Daoy (cell line): ENCODE data around the gene SAG. TPM values are rescaled to one million over a fixed set of nuclear protein-coding genes. Genes with fewer than 3 reads are reported as not detected.

Experiments
- DNase-seq: peaks from one replicate; pipeline ENCODE4 v3.0.0-alpha.2; 2015; ENCODE audit warnings: low read depth
- total RNA-seq: library from RNA; depleted of rRNA; stranded (reverse); fragments of >200 nt; shearing (Covaris generic); gene quantifications from 2 replicates; pipeline ENCODE4 v1.2.3, GENCODE V29; 2014; rRNA removed

Gene SAG
- total RNA-seq, result not detected in 2 replicates

GRCh38 chr2:233307565-233307964 lies at the start of gene SAG:
TSS of gene SAG (plus strand) at chr2:233307816. CDS start at chr2:233309190, 1,374 bp downstream.
- DNase-seq, result no peak

DNA sequence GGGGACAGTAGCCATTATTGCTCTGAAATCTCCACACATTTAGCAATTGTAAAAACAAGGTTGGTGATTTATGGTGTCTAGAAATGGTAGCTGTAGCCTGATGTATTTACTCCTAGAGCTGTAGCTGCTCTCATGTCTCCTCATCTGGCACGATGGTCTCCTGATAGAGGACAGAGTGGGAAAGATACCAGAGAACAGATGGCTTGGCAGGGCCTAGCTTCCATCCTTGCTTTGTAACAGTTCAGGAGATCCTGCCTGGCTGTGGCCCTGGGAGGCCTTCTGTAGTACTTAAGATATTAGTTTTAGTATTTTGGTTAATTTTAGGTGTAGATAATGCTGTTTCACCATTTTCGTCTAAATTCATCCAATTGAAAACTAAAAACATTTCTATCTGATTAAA lies 49.4 kb upstream of the SAG start:
- DNase-seq, result no peak

DNA sequence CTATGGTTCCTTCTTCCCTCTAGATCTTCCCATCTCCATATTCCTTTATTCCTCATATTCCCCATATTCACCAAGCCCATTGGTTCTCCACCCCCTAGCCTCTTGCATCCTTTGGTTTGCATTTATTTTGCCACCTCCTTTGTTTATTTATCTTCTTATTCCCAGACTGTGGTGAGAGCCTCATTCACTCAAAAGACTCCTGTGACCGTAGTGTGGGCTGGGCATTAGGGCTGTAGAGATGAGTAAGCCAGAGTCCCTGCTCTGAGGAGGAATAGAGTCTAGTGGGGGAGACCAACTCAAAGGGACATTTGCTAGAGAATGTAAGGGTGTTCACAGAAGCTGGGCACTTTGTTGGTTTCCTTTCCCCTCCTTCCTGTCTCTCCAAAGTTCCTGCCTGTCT lies 47.9 kb upstream of the SAG start:
- DNase-seq, result no peak

DNA sequence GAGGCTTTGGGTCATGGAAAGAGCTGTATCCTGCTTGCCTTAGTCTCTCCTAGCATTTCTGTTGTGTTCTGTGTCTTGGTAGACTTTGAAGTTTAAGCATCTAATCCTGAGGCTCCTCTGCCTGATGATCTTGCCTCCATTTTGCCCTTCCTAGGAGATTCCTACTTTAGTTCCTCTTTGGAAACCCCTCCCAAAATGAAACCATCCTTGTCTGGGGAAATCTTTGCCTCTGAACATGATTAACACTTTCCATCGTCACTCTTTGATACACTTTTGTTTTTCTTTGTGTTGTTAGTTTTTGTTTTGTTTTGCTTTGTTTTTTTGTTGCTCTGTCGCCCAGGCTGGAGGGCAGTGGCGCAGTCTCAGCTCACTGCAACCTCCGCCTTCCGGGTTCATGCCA lies 47.0 kb upstream of the SAG start:
- DNase-seq, result no peak

DNA sequence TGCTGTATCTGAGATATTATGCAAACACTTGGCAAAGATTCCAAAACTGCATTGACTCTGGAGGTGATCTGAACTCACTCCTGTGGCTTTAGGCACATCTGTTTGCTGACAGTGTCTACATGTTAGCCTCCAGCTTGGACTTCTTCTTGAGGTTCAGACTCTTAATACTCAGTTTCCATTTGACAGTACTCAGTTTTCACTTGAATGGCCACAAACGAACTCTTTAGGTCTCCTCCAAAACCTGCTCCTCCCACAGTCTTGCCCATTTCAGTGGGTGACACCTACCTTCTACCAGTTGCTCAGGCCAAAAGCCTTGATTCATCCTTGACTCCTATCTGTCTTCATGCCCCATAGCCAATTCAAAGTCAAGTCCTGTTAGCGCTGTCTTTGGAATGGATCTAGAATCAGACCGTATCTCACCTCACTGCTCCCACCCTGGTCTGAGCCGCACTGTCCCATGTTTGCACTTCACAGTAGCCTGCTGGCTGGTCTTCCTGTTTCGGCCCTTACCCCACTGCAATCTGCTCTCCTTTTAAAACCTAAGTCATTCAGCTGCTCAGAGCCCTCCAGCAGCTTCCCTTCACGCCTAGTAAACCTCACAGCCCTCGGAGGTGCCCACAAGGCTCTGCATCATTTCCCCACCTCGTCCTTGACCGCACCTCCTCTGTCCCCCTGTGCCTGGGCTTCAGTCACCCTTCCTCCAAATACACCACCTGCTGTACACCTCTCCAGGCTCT lies 45.6 kb upstream of the SAG start:
- no peak for DNase-seq

DNA sequence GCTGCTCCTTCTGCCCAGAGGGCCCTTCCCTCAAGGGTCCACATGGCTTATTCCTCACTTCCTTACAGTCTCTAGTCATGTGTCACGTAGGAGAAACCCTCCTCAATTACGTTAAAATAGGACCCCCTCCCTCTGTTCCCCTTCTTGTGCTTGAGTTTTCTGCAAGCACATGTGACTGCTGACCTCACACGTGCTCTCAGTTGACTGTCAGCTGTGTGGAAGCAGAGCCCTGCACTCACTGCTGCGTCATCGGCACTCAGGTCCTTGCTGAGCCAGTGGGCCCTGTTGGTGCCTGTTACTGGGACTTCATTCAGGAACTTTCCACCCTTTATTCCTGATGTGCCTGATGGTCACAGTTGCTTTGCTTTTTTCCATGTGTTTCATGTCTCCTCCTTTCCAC lies 45.1 kb upstream of the SAG start:
- DNase-seq, result no peak

DNA sequence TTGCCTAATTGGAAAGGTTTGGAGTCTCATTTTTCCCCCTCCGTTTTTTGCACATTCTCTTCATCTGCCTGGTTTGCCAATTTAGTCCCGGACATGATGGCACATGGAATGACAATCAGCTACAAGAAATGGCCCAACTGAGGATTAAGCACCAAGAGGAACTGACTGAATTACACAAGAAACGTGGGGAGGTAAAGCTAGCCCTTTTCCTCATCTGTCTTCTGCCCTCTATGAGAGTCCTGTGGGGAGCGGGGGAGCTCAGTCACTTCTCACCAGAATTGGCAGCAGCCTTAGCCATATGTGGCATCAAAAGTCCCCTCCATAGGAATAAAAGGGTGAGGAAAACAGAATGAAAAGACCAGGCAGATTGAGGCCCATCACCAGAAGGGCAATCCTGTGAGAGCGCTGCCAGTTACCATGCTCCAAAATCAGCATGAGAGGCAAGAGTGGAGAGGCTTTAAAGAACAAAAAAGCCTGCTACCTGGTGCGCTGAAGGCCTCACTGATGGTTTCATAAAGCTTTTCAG lies 44.5 kb upstream of the SAG start:
- DNase-seq, result no peak

GRCh38 chr2:233264667-233265066 lies 42.9 kb upstream of the SAG start:
- DNase-seq, result no peak

DNA sequence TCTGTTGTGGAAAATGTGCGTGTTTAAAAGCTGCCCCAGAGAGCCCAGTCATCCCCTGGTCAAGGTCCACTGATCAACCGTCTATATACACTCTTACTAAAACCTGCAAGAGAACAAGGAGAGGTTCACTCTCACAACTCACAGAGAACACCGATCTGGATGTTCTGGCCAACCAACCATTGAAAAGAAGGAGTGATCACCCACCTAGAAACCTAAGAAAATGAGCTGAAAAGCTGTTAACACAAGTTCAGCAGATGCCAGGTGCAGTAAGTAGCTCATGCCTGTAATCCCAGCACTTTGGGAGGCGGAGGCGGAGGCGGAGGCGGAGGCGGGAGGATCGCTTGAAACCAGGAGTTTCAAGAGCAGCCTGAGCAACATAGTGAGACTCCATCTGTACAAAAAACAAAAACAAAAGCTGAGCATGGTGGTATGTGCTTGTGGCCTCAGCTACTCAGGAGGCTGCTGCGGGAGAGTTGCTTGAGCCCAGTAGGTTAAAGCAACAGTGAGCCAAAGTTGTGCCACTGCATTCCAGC lies 41.7 kb upstream of the SAG start:
- no peak for DNase-seq

DNA sequence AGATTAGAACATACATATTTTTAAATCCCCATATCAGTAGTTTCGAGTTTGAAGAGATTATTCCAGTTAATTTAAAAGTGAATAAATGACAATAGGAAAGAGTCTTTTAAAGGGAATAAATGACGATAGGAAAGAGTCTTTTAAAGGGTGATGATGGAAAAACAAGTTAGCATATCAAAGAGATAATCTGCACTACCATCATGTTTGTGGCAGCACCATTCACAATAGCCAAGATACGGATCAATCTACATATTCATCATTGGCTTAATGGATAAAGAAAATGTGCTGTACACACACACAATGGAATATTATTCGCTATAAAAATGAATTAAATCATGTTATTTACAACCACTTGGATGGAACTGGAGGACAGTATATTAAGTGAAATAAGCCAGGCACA lies 41.1 kb upstream of the SAG start:
- DNase-seq, result no peak

- DNase-seq, result no peak
Measured at GRCh38 chr2:233267516-233268245, 39.9 kb upstream of the SAG start.

GRCh38 chr2:233270366-233270765 lies 37.2 kb upstream of the SAG start:
- no peak for DNase-seq

- no peak for DNase-seq
Measured at GRCh38 chr2:233270951-233271350, 36.7 kb upstream of the SAG start.

DNA sequence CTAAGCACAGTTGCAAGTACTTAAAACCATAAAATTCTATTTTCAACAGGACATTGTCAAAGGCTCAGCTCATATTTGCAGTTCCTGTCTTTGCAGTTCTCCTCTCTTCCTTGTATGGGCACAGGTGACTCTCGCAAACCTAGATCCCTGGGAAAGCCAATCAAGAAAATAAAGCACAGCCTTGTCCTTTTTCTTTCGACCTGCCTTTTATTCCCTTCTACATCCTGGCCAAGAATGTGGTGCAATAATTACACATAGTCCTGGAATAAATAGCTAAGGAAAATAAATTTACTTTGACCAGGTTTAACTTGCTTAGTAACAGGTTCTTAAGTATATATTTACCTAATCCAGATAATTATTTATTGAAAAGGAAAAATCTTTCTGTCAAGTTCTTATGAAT lies 35.9 kb upstream of the SAG start:
- no peak for DNase-seq

GRCh38 chr2:233273120-233273519 lies 34.5 kb upstream of the SAG start:
- DNase-seq, result no peak

DNA sequence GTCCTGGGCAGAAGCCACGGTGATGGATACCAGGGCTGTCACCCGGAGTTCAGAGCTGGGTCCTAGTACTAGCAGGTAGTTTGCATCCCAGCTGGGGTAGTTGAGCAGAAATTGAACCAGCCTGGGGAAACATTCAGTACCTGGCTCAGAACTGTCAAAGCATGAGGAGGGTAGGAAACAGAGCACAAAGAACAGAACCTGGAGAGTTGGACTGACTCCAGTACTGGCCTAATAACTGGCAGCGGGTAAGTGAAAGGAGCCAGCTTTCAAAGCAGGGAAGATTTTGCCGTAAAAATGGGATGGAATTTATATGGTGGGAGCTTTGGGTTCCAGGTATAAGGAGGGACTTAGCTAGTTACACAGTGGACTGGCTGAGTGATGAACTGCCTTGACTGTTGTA lies 32.4 kb upstream of the SAG start:
- DNase-seq, result no peak

DNA sequence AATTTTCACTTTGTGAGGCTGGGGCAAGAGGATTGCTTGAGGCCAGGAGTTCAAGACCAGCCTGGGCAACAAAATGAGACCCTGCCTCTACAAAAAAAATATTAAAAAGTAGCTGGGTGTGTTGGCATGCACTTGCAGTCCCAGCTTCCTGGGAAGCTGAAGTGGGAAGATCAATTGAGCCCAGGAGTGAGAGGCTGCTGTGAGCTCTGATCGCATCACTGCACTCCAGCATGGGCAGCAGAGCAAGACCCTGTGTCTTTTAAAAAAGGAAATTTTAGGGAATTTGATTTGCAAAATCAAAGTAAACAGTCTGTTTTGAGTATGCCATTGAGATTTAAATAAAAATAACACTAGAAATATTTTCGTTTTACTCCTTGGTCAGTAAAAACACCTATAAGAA lies 28.7 kb upstream of the SAG start:
- DNase-seq, result no peak

DNA sequence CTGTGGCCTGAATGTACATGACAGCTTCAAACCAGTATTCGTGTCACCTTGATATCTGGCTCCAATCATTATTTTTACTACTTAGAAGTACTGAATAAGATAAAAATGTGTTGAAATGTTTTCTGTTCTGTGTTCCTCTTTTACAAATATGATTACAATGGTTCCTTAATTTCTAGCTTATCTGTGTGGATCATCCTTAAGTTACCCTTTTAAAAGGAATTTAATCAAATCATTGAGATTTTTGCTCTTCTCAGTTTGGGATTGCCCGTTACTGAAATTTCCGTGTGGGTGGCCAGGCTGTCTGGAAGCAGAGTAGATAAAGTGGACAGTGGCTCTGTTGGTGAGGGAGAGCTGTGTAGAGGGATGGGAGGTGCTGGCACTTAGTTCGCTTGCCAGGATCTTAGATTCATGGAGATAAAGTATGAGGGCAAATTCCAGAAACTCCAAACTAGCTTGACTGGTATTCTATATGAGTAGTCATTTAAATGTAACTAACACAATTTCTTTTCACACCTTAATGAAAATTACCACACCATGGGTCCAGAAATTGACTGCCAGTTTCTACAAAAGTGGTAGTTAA lies 27.4 kb upstream of the SAG start:
- no peak for DNase-seq

DNA sequence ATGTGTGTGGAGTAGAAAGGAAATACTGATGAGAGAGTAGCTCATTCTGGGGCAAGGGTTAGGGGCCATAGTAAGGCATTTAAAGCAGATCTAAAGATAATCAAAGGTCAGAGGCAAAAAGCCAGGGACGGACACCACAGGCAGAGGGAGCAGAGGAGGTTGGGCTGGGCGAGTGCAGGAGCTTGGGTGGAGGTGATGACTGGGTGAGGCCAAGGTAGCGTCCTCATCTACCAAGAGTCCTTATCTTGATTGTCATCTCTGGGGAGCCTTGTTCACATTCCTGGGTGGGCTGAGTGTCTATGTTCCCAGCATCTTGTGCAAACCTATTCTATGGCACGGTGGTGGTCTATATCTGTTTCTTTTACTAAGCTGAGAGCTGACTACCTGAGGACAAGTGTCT lies 26.1 kb upstream of the SAG start:
- no peak for DNase-seq

DNA sequence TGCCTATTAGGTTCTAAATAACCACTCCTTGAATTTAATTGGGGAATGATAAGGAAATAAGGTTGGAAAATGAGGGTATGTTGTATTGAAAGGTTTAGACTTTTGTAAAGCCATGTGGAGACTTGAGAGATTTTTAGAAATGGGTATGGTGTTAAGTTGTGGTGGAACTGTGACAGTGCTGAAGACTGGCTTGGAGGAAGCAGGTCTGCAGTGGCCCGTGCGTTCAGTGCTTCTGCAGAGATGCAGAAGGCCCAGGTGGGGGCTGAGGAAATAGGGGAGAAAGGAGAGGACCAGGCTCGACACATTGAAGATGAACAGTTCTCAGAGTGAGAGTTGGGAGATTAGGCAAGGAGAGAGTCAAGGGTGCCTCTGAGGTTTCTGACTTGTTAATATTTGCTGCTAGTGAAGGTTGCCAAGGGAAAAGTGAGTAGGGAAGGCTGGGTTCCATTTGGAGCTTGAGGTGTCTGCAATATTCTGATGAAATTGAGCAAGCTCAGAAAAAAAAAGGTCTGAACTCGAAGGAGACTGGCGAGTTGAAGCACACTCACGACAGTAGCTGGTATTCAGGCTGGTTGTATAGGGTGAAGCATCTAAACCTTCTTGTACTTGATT lies 25.5 kb upstream of the SAG start:
- DNase-seq, result no peak

DNA sequence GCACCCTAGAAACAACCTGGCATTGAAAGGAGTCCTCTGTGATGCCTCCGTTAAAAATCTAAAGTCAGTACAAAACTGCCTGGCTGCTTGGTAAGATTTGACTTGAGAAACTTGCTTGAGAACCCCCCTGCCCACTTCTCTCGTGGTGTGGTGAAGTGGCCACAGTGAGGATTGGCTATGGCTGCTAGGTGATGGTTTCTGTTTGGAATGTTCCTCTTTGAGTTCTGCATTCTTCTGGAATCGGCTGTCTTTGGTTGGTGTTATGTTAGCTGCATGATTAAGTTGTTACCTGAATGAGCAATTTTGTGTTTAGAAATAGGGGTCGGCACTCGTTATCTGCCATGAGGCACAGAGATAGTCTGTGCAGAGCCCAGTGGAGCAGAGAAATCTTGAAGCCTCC lies 21.7 kb upstream of the SAG start:
- DNase-seq, result no peak

DNA sequence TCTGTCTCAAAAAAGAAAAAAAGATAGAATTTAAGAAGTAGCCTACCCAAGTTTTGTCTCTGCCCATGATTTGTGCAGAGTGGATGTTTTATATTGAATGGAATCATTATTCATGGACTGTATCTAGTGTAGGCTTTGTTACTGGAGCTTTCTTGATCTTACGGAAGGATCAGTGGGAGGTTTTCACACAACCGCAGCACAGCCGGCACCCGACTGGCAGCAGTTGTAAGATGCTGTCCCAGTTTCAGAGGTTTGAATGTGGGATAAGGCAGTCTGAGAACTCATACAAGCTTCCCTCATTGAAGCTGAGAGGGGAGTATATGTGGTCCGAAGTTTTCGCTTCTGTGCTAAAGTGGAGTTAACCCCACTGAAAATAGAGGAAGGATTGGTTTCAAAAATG lies 19.7 kb upstream of the SAG start:
- no peak for DNase-seq
